Inflammatory macrophage (primary cell): Measurements from ENCODE around the gene ACSS3.

ENCODE experiments used
- DNase-seq, 2 donors: peaks; one replicate each; pipeline ENCODE4 v3.0.0-alpha.2; 2020 to 2022

Gene ACSS3

DNA sequence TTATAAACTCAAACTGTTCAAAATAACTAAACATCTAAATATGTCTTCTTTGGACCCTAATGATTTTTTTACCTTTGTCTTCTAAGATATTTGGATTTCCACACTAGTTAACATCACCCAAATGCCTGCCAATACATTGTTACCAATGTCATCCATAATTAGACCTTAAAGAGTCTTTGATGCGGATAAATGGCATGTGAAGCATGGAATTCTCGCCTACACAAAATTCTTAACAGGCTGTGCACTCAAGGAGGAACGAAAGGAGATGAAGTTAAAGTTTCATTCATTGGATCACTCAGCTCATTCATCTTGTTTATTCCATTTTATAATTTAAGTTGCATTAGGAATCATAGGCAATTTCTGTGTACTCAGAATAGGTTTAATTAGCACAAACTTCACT, 219.7 kb downstream of the ACSS3 start:
- DNase-seq = no peak

DNA sequence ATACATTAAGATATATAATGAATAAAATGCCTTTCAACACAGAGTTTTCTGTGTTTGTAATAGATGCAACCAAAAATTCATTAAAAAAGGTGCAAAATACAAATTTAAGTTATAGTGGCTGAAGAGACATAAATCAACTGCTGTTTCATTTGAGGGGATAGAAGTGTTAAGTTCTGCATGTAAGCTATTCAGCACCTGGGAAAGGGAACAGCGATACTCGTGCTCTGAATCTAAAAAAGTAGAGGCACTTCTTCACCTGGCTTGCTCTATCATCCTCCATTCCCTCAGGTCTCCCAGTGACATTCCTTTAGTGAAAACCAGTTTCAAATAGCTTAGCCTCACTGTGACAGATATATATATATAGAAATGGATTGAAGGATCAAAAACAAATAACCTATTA, 222.6 kb downstream of the ACSS3 start:
- no peak for DNase-seq

DNA sequence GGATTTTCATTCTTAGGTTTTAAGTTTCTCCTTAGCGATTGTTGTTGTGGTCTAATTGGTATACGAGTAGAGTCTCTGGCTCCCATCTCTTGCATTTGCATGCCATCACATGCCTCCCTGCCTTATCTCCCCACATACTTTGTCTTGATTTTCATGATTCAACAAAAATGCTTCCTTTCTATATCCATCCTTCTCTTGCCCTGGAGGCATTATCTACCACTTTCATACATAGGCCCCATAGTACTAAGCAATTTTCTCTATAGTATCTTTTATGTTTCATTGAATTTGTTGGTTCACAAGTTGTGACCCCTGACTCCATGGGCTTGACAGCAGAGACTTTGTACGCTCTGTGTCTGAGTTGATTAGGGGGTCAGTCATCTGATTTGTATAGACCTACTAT, 226.1 kb downstream of the ACSS3 start:
- no peak for DNase-seq
